ENCODE data around the gene B4GALNT2. TPM values are rescaled to one million over a fixed set of nuclear protein-coding genes. Genes with fewer than 3 reads are reported as not detected.
"Not testable (repeated sequence)": the region's sequence is repeated elsewhere in the genome, so short reads cannot be mapped to it uniquely, and the experiment has no call there.

Gene B4GALNT2
- total and polyA plus RNA-seq, 2 donors (not counting 1 experiment from before 2014, with no cell fraction given) = 0.12 TPM; not detected in 1

DNA sequence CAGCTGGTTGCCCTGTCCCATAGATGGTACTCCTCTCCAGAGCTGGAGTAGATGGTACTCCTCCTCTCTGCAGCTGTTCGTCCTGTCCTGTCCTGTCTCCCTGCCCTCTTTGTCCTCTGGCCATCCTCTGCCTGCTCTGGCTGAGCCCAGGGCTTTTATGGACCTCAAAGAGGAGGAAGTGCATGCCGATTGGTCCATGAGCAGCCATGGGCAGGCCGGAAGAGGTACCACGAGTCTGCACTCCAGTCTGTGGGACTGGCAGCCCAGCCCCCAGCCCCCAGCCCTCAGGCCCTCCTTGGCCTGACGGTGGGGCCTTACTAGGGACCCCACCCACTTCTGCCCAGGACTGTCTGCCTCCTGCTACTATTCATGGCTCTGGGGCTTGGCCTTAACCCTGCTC lies 50.8 kb downstream of the B4GALNT2 start:
- Histone ChIP-seq H3K9me3 (ENCODE audit: control extremely low read depth in 1 of 3, control insufficient read depth in 2 of 3, insufficient read depth in 1 of 3, low read length in 2 of 3) (peaks cover 0 to 25% (median 8%) of the 10 kb centered on the region in 3 donors), H3K9ac (ENCODE audit: low read length) (no peak overlapping the region), H3K4me2 (replicated peaks; ENCODE audit: low read depth, low read length, poor library complexity, severe bottlenecking) (no peak overlapping the region), H3K4me1 (ENCODE audit: control insufficient read depth in 2 of 2, insufficient read depth in 2 of 2, low read length in 2 of 2) (peaks cover 0 to 4% of the 10 kb centered on the region in 2 donors), H4K20me1 (ENCODE audit: control insufficient read depth, insufficient read depth, low read length, poor library complexity, severe bottlenecking) (no peaks in the 10 kb centered on the region), H3K79me2 (ENCODE audit: control insufficient read depth, insufficient read depth, low read length) (no peaks in the 10 kb centered on the region), H2AFZ (ENCODE audit: insufficient read depth, low read depth, low read length, poor library complexity, severe bottlenecking) (no peak overlapping the region), H3K36me3 (replicated peaks in 1 of 2; ENCODE audit: control extremely low read depth in 1 of 2, control insufficient read depth in 1 of 2, extremely low read depth in 1 of 2, insufficient read depth in 2 of 2, low read length in 1 of 2) (no peaks in the 10 kb centered on the region), H3K4me3 (ENCODE audit: control extremely low read depth in 1 of 5, extremely low read depth in 1 of 5, insufficient read depth in 1 of 5, low read depth in 2 of 5, low read length in 4 of 5) (no peak overlapping the region), H3K27me3 (replicated peaks in 1 of 4; ENCODE audit: control extremely low read depth in 1 of 4, control insufficient read depth in 3 of 4, insufficient read depth in 4 of 4, low read length in 3 of 4) (no peaks in the 10 kb centered on the region), H3K27ac (ENCODE audit: low read length in 2 of 2) (no peak overlapping the region)
- no peak for TF ChIP-seq EZH2 (IDR thresholded peaks at IDR 0.05; ENCODE audit: borderline replicate concordance, insufficient read depth, low read depth, low read length, poor library complexity, severe bottlenecking)
- TF ChIP-seq, protein P1, sequence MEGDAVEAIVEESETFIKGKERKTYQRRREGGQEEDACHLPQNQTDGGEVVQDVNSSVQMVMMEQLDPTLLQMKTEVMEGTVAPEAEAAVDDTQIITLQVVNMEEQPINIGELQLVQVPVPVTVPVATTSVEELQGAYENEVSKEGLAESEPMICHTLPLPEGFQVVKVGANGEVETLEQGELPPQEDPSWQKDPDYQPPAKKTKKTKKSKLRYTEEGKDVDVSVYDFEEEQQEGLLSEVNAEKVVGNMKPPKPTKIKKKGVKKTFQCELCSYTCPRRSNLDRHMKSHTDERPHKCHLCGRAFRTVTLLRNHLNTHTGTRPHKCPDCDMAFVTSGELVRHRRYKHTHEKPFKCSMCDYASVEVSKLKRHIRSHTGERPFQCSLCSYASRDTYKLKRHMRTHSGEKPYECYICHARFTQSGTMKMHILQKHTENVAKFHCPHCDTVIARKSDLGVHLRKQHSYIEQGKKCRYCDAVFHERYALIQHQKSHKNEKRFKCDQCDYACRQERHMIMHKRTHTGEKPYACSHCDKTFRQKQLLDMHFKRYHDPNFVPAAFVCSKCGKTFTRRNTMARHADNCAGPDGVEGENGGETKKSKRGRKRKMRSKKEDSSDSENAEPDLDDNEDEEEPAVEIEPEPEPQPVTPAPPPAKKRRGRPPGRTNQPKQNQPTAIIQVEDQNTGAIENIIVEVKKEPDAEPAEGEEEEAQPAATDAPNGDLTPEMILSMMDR (IDR thresholded peaks at IDR 0.05) = no peak
- intact Hi-C loops (cut with micrococcal nuclease) = no loop called here
- ChIA-PET POLR2A (no interaction called here), CTCF (interaction anchor here (1.5 to 10.8 kb wide), 3 partner anchors 9 to 45 kb away, joined by 5 to 332 read pairs (median 7); partner anchors contain the start of gene PHOSPHO1)
- DNase-seq (no peak), ATAC-seq (ENCODE audit: low read depth) (no peak)
- Mint-ChIP-seq H3K27me3 (no peaks in the 10 kb centered on the region), H3K9me3 (ENCODE audit: insufficient read depth) (peaks cover 3% of the 10 kb centered on the region), H3K4me3 (no peak overlapping the region), H3K4me1 (peaks cover 2% of the 10 kb centered on the region), H3K27ac (no peak overlapping the region)
- 85% methylated on average over 5 of the region's 5 CpGs for WGBS (ENCODE audit: insufficient coverage)

DNA sequence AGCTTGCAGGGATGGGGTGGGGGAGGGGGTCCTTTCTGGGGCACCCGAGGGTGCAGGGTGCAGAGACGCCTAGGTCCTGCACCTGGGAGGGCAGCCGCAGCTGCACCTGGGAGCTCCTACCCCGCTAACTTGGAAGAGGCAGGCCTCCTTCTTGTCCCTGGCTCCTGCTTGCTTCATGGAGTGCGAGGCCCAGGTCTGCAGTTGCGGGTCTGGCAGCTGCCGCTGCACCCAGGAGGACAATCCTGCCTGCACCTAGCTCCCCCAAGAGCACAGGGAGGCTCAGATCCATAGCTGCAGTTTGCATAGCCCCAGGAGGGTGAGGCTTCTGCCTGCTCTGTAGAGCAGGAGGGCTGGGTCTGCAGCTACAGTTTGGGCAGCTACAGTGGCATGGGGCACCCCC lies 51.2 kb downstream of the B4GALNT2 start:
- no peak overlapping the region for H3K27ac ChIP-seq (ENCODE audit: low read length in 2 of 2)
- Mint-ChIP-seq H3K4me1 (peaks cover 2% of the 10 kb centered on the region), H3K27ac (no peak overlapping the region), H3K9me3 (ENCODE audit: insufficient read depth) (peaks cover 3% of the 10 kb centered on the region), H3K4me3 (no peak overlapping the region), H3K27me3 (no peaks in the 10 kb centered on the region)
- 95% methylated on average over 7 of the region's 7 CpGs for WGBS (ENCODE audit: insufficient coverage)
- DNase-seq = no peak
- ChIA-PET POLR2A (no interaction called here), CTCF (interaction anchor here (1.5 to 10.8 kb wide), 3 partner anchors 8 to 44 kb away, joined by 5 to 332 read pairs (median 7); partner anchors contain the start of gene PHOSPHO1)
- no peaks in the 10 kb centered on the region for H3K27me3 ChIP-seq (replicated peaks in 1 of 4; ENCODE audit: control extremely low read depth in 1 of 4, control insufficient read depth in 3 of 4, insufficient read depth in 4 of 4, low read length in 3 of 4)
- no peak overlapping the region for H3K4me3 ChIP-seq (ENCODE audit: control extremely low read depth in 1 of 5, extremely low read depth in 1 of 5, insufficient read depth in 1 of 5, low read depth in 2 of 5, low read length in 4 of 5)
- H3K79me2 ChIP-seq (ENCODE audit: control insufficient read depth, insufficient read depth, low read length) = no peaks in the 10 kb centered on the region
- intact Hi-C loops (cut with micrococcal nuclease) = no loop called here
- H3K36me3 ChIP-seq (replicated peaks in 1 of 2; ENCODE audit: control extremely low read depth in 1 of 2, control insufficient read depth in 1 of 2, extremely low read depth in 1 of 2, insufficient read depth in 2 of 2, low read length in 1 of 2) = no peaks in the 10 kb centered on the region
- ATAC-seq (ENCODE audit: low read depth) = no peak
- TF ChIP-seq, protein P1 (IDR thresholded peaks at IDR 0.05) = no peak
- TF ChIP-seq EZH2 (IDR thresholded peaks at IDR 0.05; ENCODE audit: borderline replicate concordance, insufficient read depth, low read depth, low read length, poor library complexity, severe bottlenecking) = no peak
- H2AFZ ChIP-seq (ENCODE audit: insufficient read depth, low read depth, low read length, poor library complexity, severe bottlenecking) = no peak overlapping the region
- peaks cover 0 to 25% (median 8%) of the 10 kb centered on the region in 3 donors for H3K9me3 ChIP-seq (ENCODE audit: control extremely low read depth in 1 of 3, control insufficient read depth in 2 of 3, insufficient read depth in 1 of 3, low read length in 2 of 3)
- peaks cover 0 to 4% of the 10 kb centered on the region in 2 donors for H3K4me1 ChIP-seq (ENCODE audit: control insufficient read depth in 2 of 2, insufficient read depth in 2 of 2, low read length in 2 of 2)
- no peak overlapping the region for H3K4me2 ChIP-seq (replicated peaks; ENCODE audit: low read depth, low read length, poor library complexity, severe bottlenecking)
- no peak overlapping the region for H3K9ac ChIP-seq (ENCODE audit: low read length)
- no peaks in the 10 kb centered on the region for H4K20me1 ChIP-seq (ENCODE audit: control insufficient read depth, insufficient read depth, low read length, poor library complexity, severe bottlenecking)

DNA sequence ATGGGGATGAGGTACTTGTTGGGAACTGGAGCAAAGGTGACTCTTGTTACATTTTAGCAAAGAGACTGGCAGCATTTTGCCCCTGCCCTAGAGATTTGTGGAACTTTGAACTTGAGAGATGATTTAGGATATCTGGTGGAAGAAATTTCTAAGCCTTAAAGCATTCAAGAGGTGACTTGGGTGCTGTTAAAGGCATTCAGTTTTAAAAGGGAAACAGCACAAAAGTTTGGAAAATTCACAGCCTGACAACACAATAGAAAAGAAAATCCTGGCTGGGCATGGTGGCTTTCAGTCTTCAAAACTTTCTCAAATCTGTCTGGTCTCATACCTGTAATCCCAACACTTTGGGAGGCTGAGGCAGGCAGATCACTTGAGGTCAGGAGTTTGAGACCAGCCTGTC lies 52.0 kb downstream of the B4GALNT2 start:
- H3K9ac ChIP-seq (ENCODE audit: low read length); ATAC-seq (ENCODE audit: low read depth); H3K36me3 ChIP-seq (replicated peaks in 1 of 2; ENCODE audit: control extremely low read depth in 1 of 2, control insufficient read depth in 1 of 2, extremely low read depth in 1 of 2, insufficient read depth in 2 of 2, low read length in 1 of 2); H2AFZ ChIP-seq (ENCODE audit: insufficient read depth, low read depth, low read length, poor library complexity, severe bottlenecking); H3K27me3 Mint-ChIP-seq; POLR2A ChIA-PET; H3K4me3 Mint-ChIP-seq; H4K20me1 ChIP-seq (ENCODE audit: control insufficient read depth, insufficient read depth, low read length, poor library complexity, severe bottlenecking); H3K27ac ChIP-seq (ENCODE audit: low read length in 2 of 2); H3K4me1 ChIP-seq (ENCODE audit: control insufficient read depth in 2 of 2, insufficient read depth in 2 of 2, low read length in 2 of 2); H3K4me2 ChIP-seq (replicated peaks; ENCODE audit: low read depth, low read length, poor library complexity, severe bottlenecking); H3K27me3 ChIP-seq (replicated peaks in 1 of 4; ENCODE audit: control extremely low read depth in 1 of 4, control insufficient read depth in 3 of 4, insufficient read depth in 4 of 4, low read length in 3 of 4); DNase-seq; H3K79me2 ChIP-seq (ENCODE audit: control insufficient read depth, insufficient read depth, low read length); H3K4me3 ChIP-seq (ENCODE audit: control extremely low read depth in 1 of 5, extremely low read depth in 1 of 5, insufficient read depth in 1 of 5, low read depth in 2 of 5, low read length in 4 of 5); intact Hi-C loops (cut with micrococcal nuclease); H3K27ac Mint-ChIP-seq; H3K9me3 Mint-ChIP-seq (ENCODE audit: insufficient read depth); H3K4me1 Mint-ChIP-seq: not testable (repeated sequence)
- peaks cover 0 to 25% (median 8%) of the 10 kb centered on the region in 3 donors for H3K9me3 ChIP-seq (ENCODE audit: control extremely low read depth in 1 of 3, control insufficient read depth in 2 of 3, insufficient read depth in 1 of 3, low read length in 2 of 3)
- CTCF ChIA-PET = interaction anchor here (10.8 kb wide), 1 partner anchor 44 kb away, joined by 332 read pairs; the partner anchor contains the start of gene PHOSPHO1
